Epithelial cell of esophagus (primary cell): ENCODE data around the gene NAPSA.
"Not testable (repeated sequence)": the region's sequence is repeated elsewhere in the genome, so short reads cannot be mapped to it uniquely, and the experiment has no call there.

Experiments used
- DNase-seq: peaks from one replicate; pipeline ENCODE4 v3.0.0; 2010; ENCODE audit warnings: low read depth
- H3K4me3 ChIP-seq: 2 replicates; pipeline ENCODE4 v1.5.1; 2011; ENCODE audit warnings: mild to moderate bottlenecking, low read length, control low read depth
- TF ChIP-seq, protein P1 (sequence below): IDR thresholded peaks from 2 replicates; pipeline ENCODE4 v1.5.1; 2011; ENCODE audit warnings: low read depth, mild to moderate bottlenecking, low read length, control low read depth, inconsistent platforms; ENCODE audit not compliant: insufficient read depth; ENCODE audit errors: missing control alignments

Gene NAPSA

DNA sequence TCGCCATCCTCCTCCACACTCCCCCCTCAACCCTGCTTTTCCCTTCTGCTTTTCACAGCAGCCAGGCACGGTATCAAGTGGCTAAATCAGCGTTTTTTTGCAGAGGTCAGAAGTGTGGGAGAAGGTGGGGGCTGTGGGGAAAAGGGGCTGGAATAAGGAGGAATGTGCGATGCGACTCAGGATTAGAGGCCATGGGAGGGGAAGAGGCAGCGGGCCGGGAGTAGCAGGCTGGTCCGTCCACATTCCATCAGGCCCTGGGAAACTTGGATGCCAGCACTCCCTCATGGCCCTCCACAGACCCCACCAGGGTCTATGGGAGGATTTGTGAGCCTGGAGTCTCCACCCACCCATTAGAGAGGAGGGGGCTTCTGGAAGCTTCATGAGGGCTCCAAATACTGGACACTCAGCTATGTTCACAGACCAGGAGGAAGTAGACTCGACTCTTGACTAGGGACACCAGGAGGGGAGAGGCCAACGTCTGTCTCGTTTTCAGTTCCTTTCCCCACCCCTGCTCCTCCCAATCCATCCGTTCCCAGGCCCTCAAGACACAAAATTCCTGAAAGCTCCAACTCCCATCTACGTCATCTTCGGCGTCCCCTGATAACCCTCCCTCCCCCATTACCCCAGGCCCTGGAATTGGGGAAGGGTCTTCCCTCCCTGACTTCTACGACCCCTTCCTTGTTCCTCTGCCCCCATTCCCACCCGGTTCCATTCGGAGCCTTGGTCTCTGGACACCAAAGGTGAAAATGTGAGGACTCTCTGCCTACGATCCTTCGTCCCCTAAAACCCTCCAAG is 33.0 kb downstream of the NAPSA start:
- TF ChIP-seq, protein P1, sequence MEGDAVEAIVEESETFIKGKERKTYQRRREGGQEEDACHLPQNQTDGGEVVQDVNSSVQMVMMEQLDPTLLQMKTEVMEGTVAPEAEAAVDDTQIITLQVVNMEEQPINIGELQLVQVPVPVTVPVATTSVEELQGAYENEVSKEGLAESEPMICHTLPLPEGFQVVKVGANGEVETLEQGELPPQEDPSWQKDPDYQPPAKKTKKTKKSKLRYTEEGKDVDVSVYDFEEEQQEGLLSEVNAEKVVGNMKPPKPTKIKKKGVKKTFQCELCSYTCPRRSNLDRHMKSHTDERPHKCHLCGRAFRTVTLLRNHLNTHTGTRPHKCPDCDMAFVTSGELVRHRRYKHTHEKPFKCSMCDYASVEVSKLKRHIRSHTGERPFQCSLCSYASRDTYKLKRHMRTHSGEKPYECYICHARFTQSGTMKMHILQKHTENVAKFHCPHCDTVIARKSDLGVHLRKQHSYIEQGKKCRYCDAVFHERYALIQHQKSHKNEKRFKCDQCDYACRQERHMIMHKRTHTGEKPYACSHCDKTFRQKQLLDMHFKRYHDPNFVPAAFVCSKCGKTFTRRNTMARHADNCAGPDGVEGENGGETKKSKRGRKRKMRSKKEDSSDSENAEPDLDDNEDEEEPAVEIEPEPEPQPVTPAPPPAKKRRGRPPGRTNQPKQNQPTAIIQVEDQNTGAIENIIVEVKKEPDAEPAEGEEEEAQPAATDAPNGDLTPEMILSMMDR: no peak
- DNase-seq: no peak
- no peak overlapping the region for H3K4me3 ChIP-seq

DNA sequence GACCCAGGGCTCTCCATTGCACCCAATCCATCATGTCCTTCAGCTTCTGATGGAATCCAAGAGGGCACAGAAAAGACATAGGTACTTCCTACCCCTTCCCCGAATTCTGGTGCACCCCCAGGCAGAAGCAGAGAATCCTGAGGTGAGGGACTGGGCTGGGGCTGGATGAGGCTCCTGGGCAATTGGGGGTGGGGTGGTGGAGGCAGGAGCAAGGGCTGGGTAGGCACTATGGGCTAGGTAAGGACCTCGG is 33.5 kb downstream of the NAPSA start:
- DNase-seq: no peak
- TF ChIP-seq, protein P1: no peak
- H3K4me3 ChIP-seq: no peak overlapping the region

DNA sequence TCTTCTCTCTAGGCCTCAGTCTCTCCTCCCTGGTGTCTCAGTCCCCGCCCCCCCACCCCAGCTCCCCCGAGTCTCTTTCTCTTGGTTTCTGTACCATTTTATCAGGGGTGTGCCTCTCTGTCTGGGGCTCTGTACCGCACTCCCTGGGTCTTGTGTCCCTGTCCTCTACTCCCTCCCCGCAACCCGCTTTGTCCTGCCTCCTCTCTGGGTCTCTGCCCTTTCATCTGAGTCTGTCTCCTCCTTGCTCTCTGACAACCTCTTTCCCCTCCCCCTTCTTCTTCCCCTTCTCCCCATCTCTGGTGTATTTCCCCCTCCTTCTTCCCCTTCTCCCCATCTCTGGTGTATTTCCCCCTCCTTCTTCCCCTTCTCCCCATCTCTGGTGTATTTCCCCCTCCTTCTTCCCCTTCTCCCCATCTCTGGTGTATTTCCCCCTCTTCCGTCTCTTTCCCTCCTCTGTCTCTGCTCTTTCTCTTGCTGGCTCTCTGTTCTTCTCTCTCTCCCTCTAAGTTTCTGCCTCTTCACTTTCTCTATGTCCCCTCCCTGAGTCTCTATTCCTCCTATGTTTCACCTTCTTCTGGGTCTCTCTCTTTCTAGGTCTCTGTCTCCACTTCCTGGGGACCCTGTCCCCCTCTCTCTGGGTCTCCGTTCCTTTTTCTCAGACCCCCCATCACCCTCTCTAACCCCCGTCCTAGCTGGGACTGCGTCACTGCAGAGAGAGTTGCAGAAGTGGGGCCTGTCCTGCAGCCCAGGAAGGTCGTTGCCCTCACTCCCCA is 34.0 kb downstream of the NAPSA start:
- no peak for DNase-seq
- TF ChIP-seq, protein P1: no peak
- no peak overlapping the region for H3K4me3 ChIP-seq

DNA sequence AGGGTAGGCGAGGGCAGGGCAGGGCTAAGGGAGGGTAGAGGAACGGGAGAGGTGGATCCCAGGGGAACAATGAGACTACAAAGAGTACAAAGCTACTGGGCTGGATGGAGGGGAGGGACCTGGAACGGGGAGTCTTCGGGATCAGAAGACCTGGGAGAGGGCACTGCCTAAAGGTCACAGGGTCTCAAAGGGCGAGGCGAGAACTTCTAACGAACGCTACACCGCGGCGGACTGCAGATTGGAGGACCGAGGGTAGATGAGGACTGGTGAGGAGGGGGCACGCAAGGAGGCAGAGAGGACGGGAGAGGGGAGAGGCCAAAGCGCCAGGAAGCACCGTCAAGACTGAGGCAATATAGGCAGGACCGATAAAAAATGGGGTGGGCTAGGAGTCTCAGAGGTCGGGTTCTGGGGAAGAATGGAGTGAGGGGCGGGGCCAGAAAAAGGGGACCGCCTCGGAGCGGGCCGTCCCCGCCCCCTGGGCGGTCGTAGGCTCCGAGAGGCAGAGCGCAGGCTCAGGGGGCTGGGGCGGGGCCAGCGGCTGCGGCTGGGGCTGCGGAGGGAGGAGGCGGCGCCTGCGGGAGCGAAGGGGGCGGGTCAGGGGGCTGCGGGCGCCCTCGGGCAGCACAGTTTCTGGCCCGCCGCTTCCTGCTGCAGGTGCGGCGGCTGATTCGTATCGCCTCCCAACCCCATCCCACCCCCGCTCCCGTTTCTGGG is 34.9 kb downstream of the NAPSA start:
- H3K4me3 ChIP-seq: no peak overlapping the region
- no peak for DNase-seq
- TF ChIP-seq, protein P1: no peak

DNA sequence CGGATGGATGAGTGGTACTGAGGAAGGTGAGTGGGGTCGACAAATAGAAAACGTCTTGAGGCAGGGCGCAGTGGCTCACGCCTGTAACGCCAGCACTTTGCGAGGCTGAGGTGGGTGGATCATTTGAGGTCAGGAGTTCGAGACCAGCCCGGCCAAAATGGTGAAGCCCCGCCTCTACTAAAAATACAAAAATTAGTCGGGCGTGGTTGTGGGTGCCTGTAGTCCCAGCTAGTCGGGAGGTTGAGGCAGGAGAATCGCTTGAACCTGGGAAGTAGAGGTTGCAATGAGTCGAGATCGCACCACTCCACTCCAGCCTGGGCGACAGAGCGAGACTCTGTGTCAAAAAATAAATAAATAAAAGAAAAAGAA is 35.5 kb downstream of the NAPSA start:
- DNase-seq, H3K4me3 ChIP-seq: not testable (repeated sequence)

DNA sequence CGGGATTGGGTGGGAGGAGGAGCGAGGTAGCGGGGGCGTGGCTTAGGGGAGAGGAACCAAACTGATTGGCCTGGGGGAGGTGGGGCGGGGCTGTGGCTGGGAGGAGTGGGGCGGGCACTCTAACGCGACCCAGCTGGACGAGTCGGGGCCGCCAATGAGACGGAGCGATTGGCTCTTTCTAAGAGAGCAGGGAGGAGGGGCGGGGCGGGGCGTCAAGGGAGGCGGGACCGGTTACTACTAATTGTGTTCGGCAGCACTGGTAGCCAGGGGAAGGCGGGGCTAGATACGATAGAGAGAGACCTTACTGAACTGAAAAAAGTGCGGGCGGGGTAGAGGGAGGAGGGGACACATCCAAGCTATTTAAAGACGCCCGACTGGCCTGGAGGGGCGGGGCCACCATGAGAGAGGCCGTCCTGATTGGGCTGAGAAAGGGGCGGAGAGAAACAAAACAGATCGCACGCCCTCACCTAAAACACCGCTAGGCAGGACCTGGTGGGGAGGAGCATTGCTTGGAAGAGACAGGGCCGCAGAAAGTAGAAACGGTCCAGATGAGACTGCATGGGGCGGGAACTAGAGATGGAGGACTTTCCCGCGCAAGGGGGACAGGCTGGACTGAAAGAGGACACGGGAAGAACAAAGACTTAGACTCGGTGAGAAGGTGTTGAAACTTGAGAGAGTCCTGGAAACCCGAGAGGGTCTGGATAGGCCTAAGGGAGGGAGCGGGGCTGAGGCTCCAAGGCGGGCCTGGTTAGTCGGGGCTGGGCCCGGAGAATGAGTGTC is 36.1 kb downstream of the NAPSA start, which contains the start of gene KCNC3:
KCNC3 (minus strand) TSS at position 232 of the 780 bp plus-strand sequence. CDS start 295 bp downstream, outside the sequence.
- TF ChIP-seq, protein P1: no peak
- H3K4me3 ChIP-seq: no peak within 1 kb of the TSS
- peak; percentile 72 for DNase-seq

DNA sequence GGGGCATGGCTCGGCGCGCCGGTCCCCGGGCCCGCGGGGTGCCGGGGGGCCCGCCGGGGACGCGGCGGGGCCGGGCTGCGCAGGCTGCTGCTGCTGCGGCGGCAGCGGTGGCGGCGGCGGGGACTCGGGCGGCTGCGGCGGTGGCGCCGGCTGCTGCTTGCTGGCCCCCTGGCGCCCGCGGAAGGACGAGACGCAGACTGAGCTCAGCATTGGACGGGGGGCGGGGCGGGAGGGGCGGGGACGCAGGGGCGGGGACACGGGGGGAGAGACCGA is 36.6 kb downstream of the NAPSA start:
- TF ChIP-seq, protein P1: no peak
- H3K4me3 ChIP-seq: no peak overlapping the region
- no peak for DNase-seq
